ENCODE results near the gene SIRT1.
"Not testable (repeated sequence)": the region's sequence is repeated elsewhere in the genome, so short reads cannot be mapped to it uniquely, and the experiment has no call there.

The SIRT1 gene

GRCh38 chr10:67965456-67965855 is 81.0 kb downstream of the SIRT1 start:
- no peak for DNase-seq (ENCODE audit: low read depth)

GRCh38 chr10:67966035-67966434 is 81.6 kb downstream of the SIRT1 start:
- not testable (repeated sequence) for DNase-seq (ENCODE audit: low read depth)

Measured in GM04503 (cell line).